Loucy (cell line): ENCODE results near the gene UNC13B.

Experiments
- H2AFZ ChIP-seq: fragments of 200-600 bp; sonication (generic); 2 replicates; pipeline ENCODE4 v1.6.0; 2016; ENCODE audit warnings: antibody characterized with exemption, mild to moderate bottlenecking, low read length, moderate library complexity
- H3F3A ChIP-seq: fragments of 200-600 bp; 2 replicates; pipeline ENCODE4 v1.6.0; 2016; ENCODE audit warnings: antibody characterized with exemption, low read depth, mild to moderate bottlenecking
- H3K27me3 ChIP-seq: fragments of 200-600 bp; sonication (generic); 2 replicates; pipeline ENCODE4 v1.6.1; 2014; ENCODE audit warnings: low read length, mild to moderate bottlenecking; ENCODE audit not compliant: insufficient read depth, poor library complexity, severe bottlenecking
- H3K36me3 ChIP-seq: fragments of 200-600 bp; sonication (generic); 2 replicates; pipeline ENCODE4 v1.6.1; 2016; ENCODE audit warnings: low read length; ENCODE audit not compliant: insufficient read depth
- H3K4me1 ChIP-seq: fragments of 200-600 bp; sonication (generic); 2 replicates; pipeline ENCODE4 v1.5.1; 2014; ENCODE audit warnings: low read length, mild to moderate bottlenecking; ENCODE audit not compliant: insufficient read depth, poor library complexity, severe bottlenecking
- H3K4me2 ChIP-seq: fragments of 200-600 bp; sonication (generic); 2 replicates; pipeline ENCODE4 v1.6.0; 2014; ENCODE audit warnings: antibody characterized with exemption, low read length, low read depth, mild to moderate bottlenecking; ENCODE audit not compliant: poor library complexity, severe bottlenecking
- H3K4me3 ChIP-seq: fragments of 200-600 bp; sonication (generic); 2 replicates; pipeline ENCODE4 v1.5.1; 2014; ENCODE audit warnings: low read length, mild to moderate bottlenecking, mixed read lengths; ENCODE audit not compliant: poor library complexity, severe bottlenecking
- H3K79me2 ChIP-seq: fragments of 200-600 bp; sonication (generic); 2 replicates; pipeline ENCODE4 v1.6.1; 2014; ENCODE audit warnings: low read length; ENCODE audit not compliant: insufficient read depth
- H3K9ac ChIP-seq: fragments of 200-600 bp; sonication (generic); 2 replicates; pipeline ENCODE4 v1.6.0; 2014; ENCODE audit warnings: mild to moderate bottlenecking, low read depth, low read length, moderate library complexity; ENCODE audit not compliant: poor library complexity, severe bottlenecking
- H3K9me2 ChIP-seq: fragments of 200-600 bp; sonication (generic); replicated peaks from 2 replicates; pipeline ENCODE4 v1.6.1; 2016; ENCODE audit warnings: low read depth, low read length, mixed read lengths
- H3K9me3 ChIP-seq: fragments of 200-600 bp; sonication (generic); 2 replicates; pipeline ENCODE4 v1.6.1; 2014; ENCODE audit warnings: mild to moderate bottlenecking, antibody characterized with exemption, low read length, low read depth; ENCODE audit not compliant: insufficient read depth
- H4K20me1 ChIP-seq: fragments of 200-600 bp; sonication (generic); 2 replicates; pipeline ENCODE4 v1.6.0; 2014; ENCODE audit warnings: antibody characterized with exemption, low read length, mild to moderate bottlenecking; ENCODE audit not compliant: insufficient read depth, poor library complexity, severe bottlenecking
- CTCF ChIP-seq: fragments of 200-600 bp; sonication (generic); conservative IDR thresholded peaks from 2 replicates; pipeline ENCODE4 v1.5.1; 2014; ENCODE audit warnings: mild to moderate bottlenecking, antibody characterized with exemption, low read length
- EZH2phosphoT487 ChIP-seq: fragments of 200-600 bp; IDR thresholded peaks from 2 replicates; pipeline ENCODE4 v1.6.1; 2018; ENCODE audit warnings: antibody characterized with exemption, mild to moderate bottlenecking, moderate library complexity, borderline replicate concordance

UNC13B gene

GRCh38 chr9:35318741-35319140 lies 156.9 kb downstream of the UNC13B start:
- Histone ChIP-seq H3K9ac (no peak overlapping the region), H3K9me3 (no peaks in the 10 kb centered on the region), H3K4me2 (no peak overlapping the region), H2AFZ (no peak overlapping the region), H3K4me3 (no peak overlapping the region), H3K36me3 (no peaks in the 10 kb centered on the region), H3K27me3 (no peaks in the 10 kb centered on the region), H3K79me2 (no peaks in the 10 kb centered on the region), H4K20me1 (no peaks in the 10 kb centered on the region), H3F3A (no peaks in the 10 kb centered on the region), H3K4me1 (no peaks in the 10 kb centered on the region), H3K9me2 (no peaks in the 10 kb centered on the region)
- TF ChIP-seq EZH2phosphoT487 (no peak), CTCF (no peak)

GRCh38 chr9:35322075-35322885 lies 160.5 kb downstream of the UNC13B start:
- no peaks in the 10 kb centered on the region for H3K27me3 ChIP-seq
- H3K36me3 ChIP-seq = no peaks in the 10 kb centered on the region
- H3K4me2 ChIP-seq = no peak overlapping the region
- H3K4me3 ChIP-seq = no peak overlapping the region
- no peaks in the 10 kb centered on the region for H3K79me2 ChIP-seq
- TF ChIP-seq CTCF (no peak), EZH2phosphoT487 (no peak)
- H3K9me3 ChIP-seq = no peaks in the 10 kb centered on the region
- H4K20me1 ChIP-seq = no peaks in the 10 kb centered on the region
- H3K9me2 ChIP-seq = no peaks in the 10 kb centered on the region
- no peak overlapping the region for H3K9ac ChIP-seq
- no peaks in the 10 kb centered on the region for H3K4me1 ChIP-seq
- no peak overlapping the region for H2AFZ ChIP-seq
- no peaks in the 10 kb centered on the region for H3F3A ChIP-seq

GRCh38 chr9:35324966-35325365 lies 163.2 kb downstream of the UNC13B start:
- H2AFZ ChIP-seq = no peak overlapping the region
- H3K9me2 ChIP-seq = no peaks in the 10 kb centered on the region
- H3K4me3 ChIP-seq = no peak overlapping the region
- no peaks in the 10 kb centered on the region for H4K20me1 ChIP-seq
- TF ChIP-seq EZH2phosphoT487 (no peak), CTCF (no peak)
- H3K27me3 ChIP-seq = no peaks in the 10 kb centered on the region
- H3K4me1 ChIP-seq = no peaks in the 10 kb centered on the region
- no peaks in the 10 kb centered on the region for H3F3A ChIP-seq
- no peaks in the 10 kb centered on the region for H3K36me3 ChIP-seq
- H3K4me2 ChIP-seq = no peak overlapping the region
- no peaks in the 10 kb centered on the region for H3K9me3 ChIP-seq
- H3K9ac ChIP-seq = no peak overlapping the region
- no peaks in the 10 kb centered on the region for H3K79me2 ChIP-seq
